NCI-H526 (cell line): ENCODE measurements around the gene PPP3CB.
"Not testable (repeated sequence)": the region's sequence is repeated elsewhere in the genome, so short reads cannot be mapped to it uniquely, and the experiment has no call there.

Experiments used
- DNase-seq, 2 experiments: peaks; one replicate each; lab custom pipeline; 2025; lab: John Stamatoyannopoulos, UW

The PPP3CB gene

DNA sequence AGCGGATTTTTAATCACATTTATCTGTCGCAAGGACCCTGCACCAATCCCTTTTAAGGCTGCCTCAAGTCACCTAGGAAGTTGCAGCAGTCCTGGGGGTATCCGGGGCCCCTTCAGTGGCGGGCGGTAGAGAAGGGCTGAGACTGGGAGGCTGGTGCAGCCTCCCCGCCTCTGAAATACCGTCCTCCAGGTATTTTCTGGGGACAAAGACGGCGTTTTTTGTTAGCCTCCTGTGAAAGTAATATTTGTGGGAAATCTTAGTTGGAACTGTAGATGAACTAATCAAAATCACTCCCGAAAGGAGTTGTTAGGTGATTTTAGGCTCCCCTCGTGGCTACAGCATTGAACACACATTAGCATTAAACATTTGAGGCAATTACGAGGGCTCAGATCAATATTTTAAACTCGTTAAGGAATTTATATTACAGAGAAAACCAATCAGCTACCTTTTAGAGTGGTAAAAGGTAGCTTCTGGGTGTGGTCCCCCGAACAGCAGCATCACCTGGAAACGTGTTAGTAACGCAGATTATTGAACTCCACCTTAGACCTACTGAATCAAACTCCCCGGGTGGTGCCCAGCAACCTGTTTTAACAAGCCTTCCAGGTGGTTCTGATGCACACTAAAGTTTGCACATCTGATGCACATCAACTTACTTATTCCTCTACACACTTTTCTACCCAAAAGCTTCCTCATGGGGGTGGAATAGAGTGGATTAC, 81.4 kb downstream of the PPP3CB start:
- peak in 1 of 2 experiments; percentile 29 for DNase-seq

DNA sequence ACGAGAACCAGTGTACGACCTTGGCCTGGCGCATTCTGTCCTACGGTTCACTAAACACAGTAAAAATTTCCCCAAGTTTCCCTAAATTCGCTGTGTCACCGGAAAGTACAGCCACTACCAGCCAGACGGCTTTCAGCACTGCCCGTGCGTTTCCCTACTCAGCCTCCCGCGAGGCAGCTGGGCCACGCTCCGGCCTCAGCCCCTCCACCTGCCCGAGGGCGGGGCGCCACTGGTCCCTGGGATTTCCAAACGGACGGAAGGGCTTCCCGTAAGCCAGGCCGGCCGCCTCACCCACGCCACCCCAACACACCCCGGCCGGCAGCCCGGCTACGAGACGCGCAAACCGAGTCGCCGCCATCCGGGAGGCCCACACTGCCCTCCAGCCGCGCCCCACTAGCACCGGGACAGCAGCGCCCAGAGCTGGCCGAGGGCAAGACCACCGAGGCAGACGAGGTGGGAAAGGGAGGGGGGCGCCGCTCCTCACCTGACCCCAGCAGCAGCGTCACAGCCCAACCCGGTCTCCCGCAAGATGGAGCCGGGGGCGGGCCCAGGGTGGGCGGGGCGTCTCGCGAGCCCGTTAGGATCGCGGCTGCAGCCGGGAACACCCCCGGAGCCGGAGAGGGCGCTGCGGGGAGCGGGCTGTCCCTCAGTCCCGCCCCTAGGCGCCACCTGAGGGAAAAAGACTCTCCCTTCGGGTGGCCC, 82.1 kb downstream of the PPP3CB start, which contains the start of gene ANXA7:
ANXA7 (minus strand) TSS at position 531 of the 702 bp plus-strand sequence. CDS start 13,202 bp downstream, outside the sequence.
- peak; percentile 60 to 92 for DNase-seq

DNA sequence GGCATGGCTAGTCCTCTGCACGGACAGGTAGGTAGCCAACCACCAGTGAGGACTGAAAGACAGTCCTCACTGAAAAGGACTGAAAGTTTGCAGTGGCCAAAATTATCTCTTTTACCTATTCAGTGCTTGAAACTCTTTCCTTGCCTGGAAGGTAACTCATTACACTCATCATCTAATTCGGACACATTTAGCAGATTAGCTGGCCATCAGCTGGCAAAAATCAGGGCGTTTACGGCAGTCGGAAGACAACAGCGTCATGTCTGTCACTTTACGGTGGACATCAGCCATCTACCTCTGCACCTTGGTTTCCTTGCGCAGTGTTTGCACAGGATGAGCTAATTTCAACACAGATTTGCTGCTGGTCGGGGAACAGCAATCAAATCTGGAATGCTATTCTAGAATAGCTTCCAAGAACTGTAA, 82.7 kb downstream of the PPP3CB start:
- peak; percentile 25 to 61 for DNase-seq

DNA sequence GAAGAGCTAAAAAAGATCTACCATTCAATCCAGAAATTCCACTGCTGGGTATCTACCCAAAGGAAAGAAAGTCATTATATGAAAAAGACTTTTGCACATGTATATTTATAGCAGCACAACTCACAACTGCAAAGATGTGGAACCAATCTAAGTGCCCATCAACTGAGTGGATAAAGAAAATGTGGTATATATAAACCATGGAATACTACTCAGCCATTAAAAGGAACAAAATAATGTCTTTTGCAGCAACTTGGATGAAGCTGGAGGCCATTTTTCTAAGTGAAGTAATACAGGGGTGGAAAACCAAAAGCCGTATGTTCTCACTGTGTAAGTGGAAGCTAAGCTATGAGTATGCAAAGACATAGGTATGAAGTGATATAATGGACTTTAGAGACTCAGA, 84.9 kb downstream of the PPP3CB start:
- no peak for DNase-seq

DNA sequence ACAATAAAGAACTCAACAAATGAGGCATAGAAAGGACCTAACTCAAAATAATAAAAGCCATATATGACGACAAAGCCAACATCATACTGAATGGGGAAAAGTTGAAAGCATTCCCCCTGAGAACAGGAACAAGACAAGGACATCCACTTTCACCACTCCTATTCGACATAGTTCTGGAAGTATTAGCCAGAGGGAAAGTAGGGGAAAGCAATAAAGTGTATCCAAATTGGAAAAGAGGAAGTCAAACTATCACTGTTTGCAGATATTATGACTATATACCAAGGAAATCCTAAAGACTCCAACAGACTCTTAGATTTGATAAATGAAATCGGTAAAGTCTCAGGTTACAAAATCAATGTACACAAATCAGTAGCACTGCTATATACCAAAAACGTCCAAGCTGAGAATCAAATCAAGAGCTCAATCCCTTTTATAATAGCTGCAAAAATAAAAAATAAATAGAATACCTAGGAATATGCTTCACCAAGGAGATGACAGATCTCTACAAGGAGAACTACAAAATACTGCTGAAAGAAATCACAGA, 86.8 kb downstream of the PPP3CB start:
- DNase-seq, result no peak

DNA sequence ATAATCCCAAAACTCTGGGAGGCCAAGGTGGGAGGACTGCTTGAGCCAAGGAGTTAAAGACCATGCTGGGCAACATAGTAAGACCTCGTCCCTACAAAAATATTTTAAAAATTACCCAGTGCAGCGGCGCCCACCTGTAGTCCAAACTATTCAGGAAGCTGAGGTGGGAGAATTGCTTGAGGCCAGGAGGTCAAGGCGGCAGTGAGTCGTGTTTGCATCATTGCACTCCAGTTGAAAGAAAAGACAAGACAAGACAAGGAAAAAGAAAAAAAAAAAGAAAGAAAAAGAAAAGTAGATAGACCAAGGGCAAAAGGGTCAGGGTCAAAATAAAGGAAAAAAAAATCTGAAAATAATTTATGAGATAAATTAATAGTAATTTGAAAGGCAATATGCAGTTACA, 87.8 kb downstream of the PPP3CB start:
- DNase-seq, result no peak

DNA sequence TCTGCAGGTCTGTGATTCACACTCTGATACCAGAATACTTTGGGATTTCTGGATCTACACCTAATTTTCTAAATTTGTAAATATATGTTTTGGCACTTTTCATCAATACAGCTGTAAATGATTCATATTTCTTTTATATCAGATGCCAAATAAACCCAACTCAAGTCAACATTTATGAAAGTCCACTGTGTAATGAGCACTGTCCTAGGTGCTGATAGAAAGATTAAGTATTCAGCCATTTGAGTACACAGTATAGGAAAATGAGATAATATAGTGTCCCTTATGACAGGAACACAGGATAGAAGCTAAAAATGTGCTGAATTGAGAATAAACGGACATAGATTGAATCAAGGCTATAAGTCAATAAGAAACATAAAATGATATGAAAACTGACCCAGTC, 88.3 kb downstream of the PPP3CB start:
- DNase-seq, result no peak

DNA sequence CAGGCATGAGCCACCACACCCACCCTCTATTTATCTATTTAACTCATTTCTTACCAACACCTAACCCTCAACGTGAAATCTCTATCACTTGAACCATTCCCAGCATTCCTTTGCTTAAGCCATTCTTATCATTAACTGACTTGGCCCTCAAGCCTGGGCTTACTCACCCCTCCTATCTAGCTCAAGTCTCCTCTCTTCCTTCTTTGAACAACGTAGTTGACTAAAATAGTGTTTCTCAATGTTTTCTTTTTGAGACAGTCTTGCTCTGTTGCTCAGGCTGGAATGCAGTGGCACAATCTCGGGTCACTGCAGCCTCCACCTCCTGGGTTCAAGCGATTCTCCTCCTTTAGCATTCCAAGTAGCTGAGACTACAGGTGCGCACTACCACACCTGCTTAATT, 89.0 kb downstream of the PPP3CB start:
- DNase-seq, result no peak

DNA sequence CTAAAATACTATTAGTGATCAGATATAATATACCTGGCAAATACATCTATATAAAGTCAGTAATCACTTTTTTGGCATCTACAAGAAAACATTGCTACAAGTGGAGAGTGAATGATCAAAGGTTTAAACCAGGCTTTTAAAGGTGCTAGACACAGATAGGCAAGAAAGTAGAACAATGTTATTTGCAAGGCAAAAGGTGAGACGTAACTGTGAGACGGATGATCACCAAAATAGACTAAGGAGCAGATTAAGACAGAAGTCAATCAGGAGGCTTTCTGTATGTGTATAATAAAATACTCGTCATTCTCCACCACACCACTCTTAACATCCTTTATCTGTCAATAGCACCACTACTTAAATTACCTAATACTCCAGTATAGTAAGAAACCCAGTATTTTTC, 90.3 kb downstream of the PPP3CB start:
- DNase-seq, result no peak

DNA sequence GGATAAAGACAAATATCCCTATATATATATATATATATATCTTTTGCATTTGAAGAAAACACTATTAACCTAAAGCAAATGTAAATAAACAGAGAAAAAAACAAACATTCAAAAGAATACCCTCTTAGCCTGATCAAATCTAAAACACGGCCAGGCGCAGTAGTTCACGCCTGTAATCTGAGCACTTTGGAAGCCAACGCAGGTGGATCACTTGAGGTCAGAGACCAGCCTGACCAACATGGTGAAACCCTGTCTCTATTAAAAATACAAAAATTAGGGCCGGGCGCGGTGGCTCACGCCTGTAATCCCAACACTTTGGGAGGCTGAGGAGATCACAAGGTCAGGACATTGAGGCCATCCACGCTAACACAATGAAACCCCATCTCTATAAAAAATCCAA, 91.1 kb downstream of the PPP3CB start:
- no peak for DNase-seq

DNA sequence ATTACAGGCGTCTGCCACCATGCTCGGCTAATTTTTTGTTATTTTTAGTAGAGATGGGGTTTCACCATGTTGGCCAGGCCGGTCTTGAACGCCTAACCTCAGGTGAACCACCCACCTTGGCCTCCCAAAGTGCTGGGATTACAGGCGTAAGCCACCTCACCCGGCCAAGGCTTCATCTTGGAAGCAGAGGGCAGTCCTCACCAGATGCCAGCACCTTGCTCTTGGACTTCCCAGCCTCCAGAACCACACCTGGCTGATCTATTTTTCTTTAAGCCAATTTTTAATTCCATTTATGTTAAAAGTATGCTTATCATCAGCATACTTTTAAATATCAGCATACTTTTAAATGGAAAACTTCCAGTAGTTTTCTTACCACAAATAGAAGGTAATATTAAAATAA, 94.2 kb downstream of the PPP3CB start:
- no peak for DNase-seq

DNA sequence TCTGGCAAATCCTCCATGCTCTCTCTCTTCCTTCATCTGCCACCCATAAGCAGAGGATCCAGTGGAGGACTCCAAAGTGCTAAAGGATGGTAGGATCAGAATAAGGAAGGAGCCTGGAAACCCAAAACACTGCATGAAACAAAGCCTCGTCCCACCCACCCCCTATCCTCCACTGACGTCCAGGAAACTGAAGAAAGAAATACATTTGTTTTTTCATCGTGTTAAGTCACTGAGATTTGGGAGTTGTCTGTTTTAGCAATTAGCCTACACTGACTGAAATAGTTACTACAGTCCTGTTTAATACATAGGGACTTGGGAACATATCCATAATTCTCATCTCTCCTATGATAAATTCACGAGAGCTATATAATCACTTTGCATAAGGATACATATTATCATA, 96.8 kb downstream of the PPP3CB start:
- DNase-seq, result no peak

DNA sequence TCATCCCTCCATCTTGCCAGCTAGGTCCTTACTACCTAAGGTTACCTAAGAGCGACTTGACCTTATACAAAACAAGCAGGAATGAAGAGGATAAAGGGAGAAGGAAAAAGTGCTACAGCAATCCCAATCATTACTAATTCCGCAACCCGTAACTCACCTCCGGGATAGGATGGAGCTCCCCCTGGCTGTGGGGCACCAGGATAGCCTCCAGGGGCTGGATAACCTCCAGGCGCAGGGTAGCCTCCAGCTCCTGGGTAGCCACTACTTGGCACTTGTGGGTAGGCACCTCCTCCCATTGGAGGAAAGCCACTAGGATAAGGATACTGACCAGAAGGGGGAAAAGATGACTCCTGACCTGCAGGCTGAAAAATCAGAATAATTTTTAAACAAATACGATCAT, 97.8 kb downstream of the PPP3CB start:
- no peak for DNase-seq

DNA sequence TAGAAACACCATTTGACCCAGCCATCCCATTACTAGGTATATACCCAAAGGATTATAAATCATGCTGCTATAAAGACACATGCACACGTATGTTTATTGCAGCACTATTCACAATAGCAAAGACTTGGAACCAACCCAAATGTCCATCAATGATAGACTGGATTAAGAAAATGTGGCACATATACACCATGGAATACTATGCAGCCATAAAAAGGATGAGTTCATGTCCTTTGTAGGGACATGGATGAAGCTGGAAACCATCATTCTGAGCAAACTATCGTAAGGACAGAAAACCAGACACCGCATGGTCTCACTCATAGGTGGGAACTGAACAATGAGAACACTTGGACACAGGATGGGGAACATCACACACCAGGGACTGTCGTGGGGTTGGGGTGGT, 101.5 kb downstream of the PPP3CB start:
- not testable (repeated sequence) for DNase-seq

DNA sequence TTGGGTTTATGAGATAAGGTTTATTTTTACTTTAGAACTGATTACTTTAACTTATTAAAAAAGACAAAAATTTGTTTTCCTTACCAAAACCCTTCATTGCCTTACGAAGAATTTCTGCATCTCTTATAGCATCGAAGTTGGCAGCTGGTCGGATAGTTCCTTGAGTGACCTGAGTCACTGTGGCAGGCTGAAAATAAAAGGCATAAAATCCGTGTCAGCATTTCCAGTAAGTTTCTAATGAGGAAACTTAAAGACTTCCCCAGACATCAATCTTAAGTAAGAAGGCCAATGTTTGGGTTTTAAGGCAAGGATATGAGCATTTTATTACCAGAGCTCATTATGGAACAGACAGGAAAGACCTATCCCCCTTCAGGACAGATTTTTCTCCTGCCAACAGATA, 107.6 kb downstream of the PPP3CB start:
- DNase-seq, result no peak

DNA sequence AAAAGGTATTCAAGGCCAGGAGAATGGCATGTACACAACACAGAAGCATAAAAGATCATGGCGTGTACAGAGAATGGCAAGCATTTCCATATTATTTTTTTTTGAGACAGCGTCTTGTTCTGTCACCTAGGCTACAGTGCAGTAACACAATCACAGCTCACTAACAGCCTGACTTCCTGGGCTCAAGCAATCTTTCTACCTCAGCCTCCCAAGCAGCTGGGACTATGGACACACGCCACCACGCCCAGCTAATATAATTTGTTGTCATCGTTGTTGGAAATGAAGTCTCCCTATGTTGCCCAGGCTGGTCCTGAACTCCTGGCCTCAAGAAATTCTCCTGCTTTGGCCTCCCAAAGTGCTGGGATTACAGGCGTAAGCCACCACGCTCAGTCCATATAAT, 109.2 kb downstream of the PPP3CB start:
- DNase-seq, result no peak
